Measurements from ENCODE around the gene NXPE3. TPM values are rescaled to one million over a fixed set of nuclear protein-coding genes. Genes with fewer than 3 reads are reported as not detected.
A peak's percentile ranks its signal among the peaks of the same experiment; 100 is the strongest.

Gene NXPE3
- total RNA-seq, 4 donors from 2014 or later = 31.5 to 52.0 (median 44.5) TPM

DNA sequence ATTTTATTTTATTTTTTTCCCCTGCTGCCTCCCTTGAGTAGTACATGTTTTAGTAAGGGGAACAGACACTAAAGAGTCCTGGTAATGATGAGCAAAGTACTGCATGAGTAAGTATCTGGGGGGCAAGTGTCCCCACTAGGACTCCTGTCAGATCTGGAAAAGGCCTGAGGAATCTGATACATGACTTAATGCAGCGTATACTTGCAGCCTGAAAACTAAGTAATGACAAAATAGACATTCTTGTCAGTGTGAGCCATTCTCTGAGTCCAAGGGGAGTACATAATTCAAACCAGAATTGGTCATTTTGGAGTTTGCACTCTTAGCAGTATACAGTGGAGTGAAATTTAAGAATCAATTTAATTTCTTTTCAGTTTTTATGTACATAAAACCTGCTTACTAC is 27.5 kb downstream of the NXPE3 start:
- TF ChIP-seq, protein P1, sequence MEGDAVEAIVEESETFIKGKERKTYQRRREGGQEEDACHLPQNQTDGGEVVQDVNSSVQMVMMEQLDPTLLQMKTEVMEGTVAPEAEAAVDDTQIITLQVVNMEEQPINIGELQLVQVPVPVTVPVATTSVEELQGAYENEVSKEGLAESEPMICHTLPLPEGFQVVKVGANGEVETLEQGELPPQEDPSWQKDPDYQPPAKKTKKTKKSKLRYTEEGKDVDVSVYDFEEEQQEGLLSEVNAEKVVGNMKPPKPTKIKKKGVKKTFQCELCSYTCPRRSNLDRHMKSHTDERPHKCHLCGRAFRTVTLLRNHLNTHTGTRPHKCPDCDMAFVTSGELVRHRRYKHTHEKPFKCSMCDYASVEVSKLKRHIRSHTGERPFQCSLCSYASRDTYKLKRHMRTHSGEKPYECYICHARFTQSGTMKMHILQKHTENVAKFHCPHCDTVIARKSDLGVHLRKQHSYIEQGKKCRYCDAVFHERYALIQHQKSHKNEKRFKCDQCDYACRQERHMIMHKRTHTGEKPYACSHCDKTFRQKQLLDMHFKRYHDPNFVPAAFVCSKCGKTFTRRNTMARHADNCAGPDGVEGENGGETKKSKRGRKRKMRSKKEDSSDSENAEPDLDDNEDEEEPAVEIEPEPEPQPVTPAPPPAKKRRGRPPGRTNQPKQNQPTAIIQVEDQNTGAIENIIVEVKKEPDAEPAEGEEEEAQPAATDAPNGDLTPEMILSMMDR (IDR thresholded peaks at IDR 0.05 in 4 of 5, conservative IDR thresholded peaks at IDR 0.05 in 1 of 5) = no peak
- TF ChIP-seq POLR2A (IDR thresholded peaks at IDR 0.05) = no peak
- H3K27me3 ChIP-seq = no peaks in the 10 kb centered on the region
- intact Hi-C loops (cut with DNase I; ENCODE audit: low total_unique reads) (loop anchor here (10.0 kb wide), 1 partner anchor 278 kb away; no protein-coding TSS in a partner anchor), in situ Hi-C loops (cut with MboI; ENCODE audit: low sequenced_read_pairs in 4 of 4) (loop anchor here (10.0 to 25.0 kb wide), 2 partner anchors 728 to 731 kb away; no protein-coding TSS in a partner anchor)
- no peak overlapping the region for H3K4me3 ChIP-seq
- H3K4me1 ChIP-seq = peaks cover 5 to 37% of the 10 kb centered on the region in 2 donors
- H3K27ac ChIP-seq = no peak overlapping the region
- DNase-seq (no peak), ATAC-seq (no peak)
- no peaks in the 10 kb centered on the region for H3K9me3 ChIP-seq
- H3K36me3 ChIP-seq = peaks cover 0 to 6% of the 10 kb centered on the region in 2 donors

DNA sequence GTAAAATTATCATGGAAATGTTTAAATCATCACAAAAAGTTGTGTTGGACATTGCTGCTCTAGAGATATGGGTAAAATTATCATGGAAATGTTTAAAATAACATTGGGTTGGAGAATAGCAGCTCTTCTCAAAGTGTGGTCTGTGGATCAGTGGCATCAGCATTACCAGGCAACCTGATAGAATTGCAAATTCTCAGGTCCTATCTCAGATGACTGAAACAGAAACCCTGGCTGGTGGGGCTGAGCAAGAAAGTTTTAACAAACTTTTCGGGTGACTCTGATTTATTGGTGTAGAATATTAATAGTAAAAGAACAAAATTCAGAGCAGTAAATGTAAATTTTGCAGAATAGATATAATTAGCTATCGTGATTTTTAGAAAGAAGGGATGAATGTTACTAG is 28.9 kb downstream of the NXPE3 start:
- no peak overlapping the region for H3K27ac ChIP-seq
- peaks cover 5 to 39% of the 10 kb centered on the region in 2 donors for H3K4me1 ChIP-seq
- ATAC-seq (no peak), DNase-seq (no peak)
- H3K4me3 ChIP-seq = no peak overlapping the region
- H3K27me3 ChIP-seq = no peaks in the 10 kb centered on the region
- TF ChIP-seq, protein P1 (IDR thresholded peaks at IDR 0.05 in 4 of 5, conservative IDR thresholded peaks at IDR 0.05 in 1 of 5) = no peak
- no peak for TF ChIP-seq POLR2A (IDR thresholded peaks at IDR 0.05)
- H3K36me3 ChIP-seq = no peaks in the 10 kb centered on the region
- no peaks in the 10 kb centered on the region for H3K9me3 ChIP-seq
- in situ Hi-C loops (cut with MboI; ENCODE audit: low sequenced_read_pairs in 4 of 4) (loop anchor here (10.0 to 25.0 kb wide), 2 partner anchors 727 to 729 kb away; no protein-coding TSS in a partner anchor), intact Hi-C loops (cut with DNase I; ENCODE audit: low total_unique reads) (loop anchor here (10.0 kb wide), 1 partner anchor 277 kb away; no protein-coding TSS in a partner anchor)

DNA sequence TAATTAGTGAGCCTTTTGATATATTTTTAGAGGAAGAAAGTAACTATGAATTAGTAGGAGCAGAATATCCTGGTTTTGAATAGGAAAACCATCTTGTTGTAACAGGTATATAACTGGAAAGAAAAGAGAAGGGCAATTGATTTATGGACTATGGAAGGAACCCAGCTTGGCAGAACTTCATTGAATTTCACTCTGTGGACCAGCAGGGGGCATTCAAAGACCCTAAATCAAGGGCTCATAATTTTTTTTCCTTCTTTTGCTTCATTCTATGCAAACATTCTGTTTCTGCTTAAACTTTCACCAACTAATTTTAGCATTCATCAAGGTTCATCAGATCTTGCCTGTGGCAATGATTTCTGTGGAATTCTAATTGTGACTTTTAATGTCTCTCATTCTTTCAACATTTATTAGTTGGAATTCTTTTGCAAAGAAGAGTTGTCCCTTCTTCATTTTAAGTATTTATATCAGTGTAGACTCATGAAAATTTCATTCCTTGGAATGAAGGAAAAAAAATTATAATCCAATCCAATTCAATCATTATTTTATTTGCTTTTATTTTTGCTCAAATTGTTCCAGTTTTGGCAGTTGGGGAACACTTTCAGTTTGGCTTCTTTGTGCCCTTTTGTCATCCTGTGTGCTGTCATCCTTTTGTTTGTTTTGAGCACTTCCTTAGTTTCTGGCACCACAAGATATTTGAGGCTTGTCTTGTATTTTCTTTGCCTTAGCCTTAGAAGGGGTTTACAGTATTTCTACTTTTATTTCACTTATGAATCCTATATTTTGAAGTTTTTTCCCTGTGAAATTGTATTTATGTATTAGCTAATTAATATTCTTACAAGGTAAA is 30.4 kb downstream of the NXPE3 start:
- in situ Hi-C loops (cut with MboI; ENCODE audit: low sequenced_read_pairs in 4 of 4) = loop anchor here (5.0 to 25.0 kb wide), 4 partner anchors 415 to 728 kb away; no protein-coding TSS in a partner anchor
- Histone ChIP-seq H3K27me3 (no peaks in the 10 kb centered on the region), H3K4me3 (no peak overlapping the region), H3K27ac (peak overlapping the region in 1 of 4 donors; percentile 7), H3K4me1 (peaks cover 14 to 44% of the 10 kb centered on the region in 2 donors), H3K36me3 (no peaks in the 10 kb centered on the region), H3K9me3 (no peaks in the 10 kb centered on the region)
- intact Hi-C loops (cut with DNase I; ENCODE audit: low total_unique reads) = loop anchor here (5.0 to 10.0 kb wide), 4 partner anchors 38 to 728 kb away; partner anchors contain the start of gene NFKBIZ
- DNase-seq = no peak
- peak; percentile 40 to 44 for ATAC-seq
- TF ChIP-seq, protein P1 (IDR thresholded peaks at IDR 0.05 in 4 of 5, conservative IDR thresholded peaks at IDR 0.05 in 1 of 5) = peak; percentile 60 to 73 (median 61)
- no peak for TF ChIP-seq POLR2A (IDR thresholded peaks at IDR 0.05)

DNA sequence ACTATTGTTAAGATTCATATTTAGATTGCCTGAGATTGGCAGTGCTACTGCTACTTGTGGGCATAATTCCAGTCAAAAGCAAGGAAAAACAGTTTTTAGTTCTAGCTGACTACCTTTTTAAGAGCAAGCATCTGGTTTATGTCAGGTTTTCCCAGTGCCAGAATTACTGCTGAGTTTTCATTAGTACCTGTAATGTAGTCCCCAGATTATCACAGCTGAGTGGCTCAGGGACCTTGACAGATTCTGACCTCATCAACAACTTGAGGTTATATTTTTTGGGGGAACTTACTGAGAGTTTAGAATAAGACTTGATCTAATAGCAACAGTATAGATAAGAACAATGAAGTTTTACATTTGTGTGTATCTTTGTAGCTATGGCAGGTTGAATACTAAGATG is 31.0 kb downstream of the NXPE3 start:
- Histone ChIP-seq H3K4me3 (no peak overlapping the region), H3K27ac (peak overlapping the region in 1 of 4 donors; percentile 7), H3K36me3 (no peaks in the 10 kb centered on the region), H3K4me1 (peaks cover 14 to 48% of the 10 kb centered on the region in 2 donors), H3K27me3 (no peaks in the 10 kb centered on the region), H3K9me3 (no peaks in the 10 kb centered on the region)
- DNase-seq (no peak), ATAC-seq (no peak)
- in situ Hi-C loops (cut with MboI; ENCODE audit: low sequenced_read_pairs in 4 of 4) (loop anchor here (5.0 to 25.0 kb wide), 3 partner anchors 415 to 727 kb away; no protein-coding TSS in a partner anchor), intact Hi-C loops (cut with DNase I; ENCODE audit: low total_unique reads) (loop anchor here (5.0 to 10.0 kb wide), 3 partner anchors 37 to 727 kb away; partner anchors contain the start of gene NFKBIZ)
- TF ChIP-seq, protein P1 (IDR thresholded peaks at IDR 0.05 in 4 of 5, conservative IDR thresholded peaks at IDR 0.05 in 1 of 5) = no peak
- TF ChIP-seq POLR2A (IDR thresholded peaks at IDR 0.05) = no peak

All from gastrocnemius medialis (tissue), 4 donors.